IMR-90 (cell line): ENCODE data around the gene OR5L2. TPM values are rescaled to one million over a fixed set of nuclear protein-coding genes. Genes with fewer than 3 reads are reported as not detected.

Experiments
- ATAC-seq: fragments of 200-7000 bp; cut with Tn5 transposase; 2 replicates; pipeline ENCODE4 v1.9.1; 2020; ENCODE audit warnings: low read depth, mild to moderate bottlenecking, moderate library complexity
- BruUV-seq: library from RNA; stranded (reverse); fragments of 400-500 nt; replicated peaks from 2 replicates; lab custom pipeline; 2021; lab: Mats Ljungman, UMichigan
- CTCF ChIA-PET: fragments of 300-600 bp; formaldehyde crosslinking; extraction: SDS; loops from one replicate; lab custom pipeline; 2021; ENCODE audit warnings: antibody characterized with exemption; lab: Yijun Ruan, JAX
- POLR2A ChIA-PET: fragments of 300-600 bp; sonication (Branson Sonifier 250); formaldehyde crosslinking; loops from one replicate; lab custom pipeline; 2022; ENCODE audit warnings: antibody characterized with exemption; ENCODE audit not compliant: unreplicated experiment; lab: Charles Lee
- DNase-seq: peaks from one replicate; pipeline ENCODE4 v3.0.0; 2013
- H2AFZ ChIP-seq: replicated peaks from 2 replicates; pipeline ENCODE3; 2013; ENCODE audit warnings: low read length, mild to moderate bottlenecking; ENCODE audit not compliant: poor library complexity
- H2AK5ac ChIP-seq: 2 replicates; pipeline ENCODE4 v1.6.1; 2013; ENCODE audit warnings: low read depth, low read length, inconsistent platforms
- H2AK9ac ChIP-seq: replicated peaks from 2 replicates; pipeline ENCODE3; 2013; ENCODE audit warnings: mild to moderate bottlenecking, low read depth, low read length, moderate library complexity; ENCODE audit not compliant: poor library complexity
- H2BK120ac ChIP-seq: 2 replicates; pipeline ENCODE4 v1.6.1; 2013; ENCODE audit warnings: low read depth, low read length, inconsistent platforms
- H2BK15ac ChIP-seq: 3 replicates; pipeline ENCODE4 v1.6.1; 2013; ENCODE audit warnings: low read depth, low read length, inconsistent platforms
- H2BK20ac ChIP-seq: 2 replicates; pipeline ENCODE4 v1.6.1; 2013; ENCODE audit warnings: low read depth, mild to moderate bottlenecking, inconsistent platforms, low read length, moderate library complexity
- H2BK5ac ChIP-seq: 2 replicates; pipeline ENCODE4 v1.6.1; 2013; ENCODE audit warnings: mild to moderate bottlenecking, low read depth, low read length, inconsistent platforms; ENCODE audit not compliant: poor library complexity, severe bottlenecking
- H3K14ac ChIP-seq: replicated peaks from 2 replicates; pipeline ENCODE4 v1.6.1; 2013; ENCODE audit warnings: low read depth, low read length, inconsistent platforms
- H3K18ac ChIP-seq: 2 replicates; pipeline ENCODE4 v1.6.1; 2013; ENCODE audit warnings: low read depth, low read length, control low read depth
- H3K23ac ChIP-seq: 2 replicates; pipeline ENCODE4 v1.6.1; 2013; ENCODE audit warnings: low read depth, low read length, inconsistent platforms
- H3K27ac ChIP-seq: 2 replicates; pipeline ENCODE4 v1.5.1; 2013; ENCODE audit warnings: mild to moderate bottlenecking, control low read depth, low read length; ENCODE audit not compliant: insufficient read depth
- H3K27me3 ChIP-seq: 2 replicates; pipeline ENCODE4 v1.6.1; 2013; ENCODE audit warnings: low read length; ENCODE audit not compliant: control insufficient read depth, insufficient read depth
- H3K36me3 ChIP-seq: 2 replicates; pipeline ENCODE4 v1.6.1; 2013; ENCODE audit warnings: low read length, mixed read lengths; ENCODE audit not compliant: control insufficient read depth, insufficient read depth
- H3K4ac ChIP-seq: 2 replicates; pipeline ENCODE4 v1.6.1; 2013; ENCODE audit warnings: low read depth, low read length, inconsistent platforms
- H3K4me1 ChIP-seq: 2 replicates; pipeline ENCODE4 v1.6.1; 2013; ENCODE audit warnings: low read length, mixed read lengths; ENCODE audit not compliant: control insufficient read depth, insufficient read depth
- H3K4me2 ChIP-seq: 2 replicates; pipeline ENCODE4 v1.6.1; 2013; ENCODE audit warnings: low read depth, mild to moderate bottlenecking, control low read depth, low read length, moderate library complexity
- H3K4me3 ChIP-seq: 2 replicates; pipeline ENCODE4 v1.5.1; 2013; ENCODE audit warnings: low read depth, mild to moderate bottlenecking, control low read depth, low read length, moderate library complexity; ENCODE audit not compliant: insufficient read depth
- H3K56ac ChIP-seq: 2 replicates; pipeline ENCODE4 v1.6.1; 2013; ENCODE audit warnings: low read length, inconsistent platforms; ENCODE audit not compliant: insufficient read depth; ENCODE audit errors: extremely low read depth
- H3K79me1 ChIP-seq, 2 experiments: 2 replicates each; pipeline ENCODE4 v1.6.1; 2013; ENCODE audit warnings: low read length in 2 of 2, inconsistent platforms in 1 of 2, low read depth in 1 of 2
- H3K9ac ChIP-seq: 2 replicates; pipeline ENCODE4 v1.6.1; 2013; ENCODE audit warnings: low read depth, low read length, control low read depth
- H3K9me1 ChIP-seq: 2 replicates; pipeline ENCODE4 v1.6.1; 2013; ENCODE audit warnings: low read length, inconsistent platforms; ENCODE audit not compliant: insufficient read depth
- H3K9me3 ChIP-seq: 2 replicates; pipeline ENCODE4 v1.6.1; 2013; ENCODE audit warnings: low read length; ENCODE audit not compliant: control insufficient read depth, insufficient read depth
- H4K20me1 ChIP-seq: 2 replicates; pipeline ENCODE4 v1.6.1; 2013; ENCODE audit warnings: low read length, inconsistent platforms; ENCODE audit not compliant: insufficient read depth
- H4K5ac ChIP-seq: 2 replicates; pipeline ENCODE4 v1.6.1; 2013; ENCODE audit warnings: mild to moderate bottlenecking, low read depth, low read length, control low read depth
- H4K8ac ChIP-seq, 2 experiments: 2 replicates each; pipeline ENCODE4 v1.6.1; 2013; ENCODE audit warnings: low read depth in 2 of 2, low read length in 2 of 2, control low read depth in 1 of 2, inconsistent platforms in 1 of 2
- H4K91ac ChIP-seq: 2 replicates; pipeline ENCODE4 v1.6.1; 2013; ENCODE audit warnings: low read depth, low read length, inconsistent platforms; ENCODE audit not compliant: insufficient read depth
- MXI1 ChIP-seq: IDR thresholded peaks from 2 replicates; pipeline ENCODE4 v1.6.1; 2012; ENCODE audit warnings: low read depth, mild to moderate bottlenecking, low read length, moderate library complexity, borderline replicate concordance
- NFE2L2 ChIP-seq: fragments of 150-350 bp; IDR thresholded peaks from 2 replicates; pipeline ENCODE4 v1.6.1; 2016; ENCODE audit warnings: low read depth, mild to moderate bottlenecking, low read length
- POLR2A ChIP-seq: IDR thresholded peaks from 2 replicates; pipeline ENCODE4 v1.6.1; 2012; ENCODE audit warnings: mild to moderate bottlenecking, low read depth, low read length
- RAD21 ChIP-seq: IDR thresholded peaks from 2 replicates; pipeline ENCODE4 v1.6.1; 2012; ENCODE audit warnings: low read length, improper control_type of control experiment
- RCOR1 ChIP-seq: IDR thresholded peaks from 2 replicates; pipeline ENCODE4 v1.6.1; 2012; ENCODE audit warnings: mild to moderate bottlenecking, low read length, improper control_type of control experiment; ENCODE audit not compliant: insufficient replicate concordance
- RFX5 ChIP-seq: IDR thresholded peaks from 2 replicates; pipeline ENCODE4 v1.8.0; 2012; ENCODE audit warnings: low read depth, mild to moderate bottlenecking, low read length, moderate library complexity
- SMC3 ChIP-seq: fragments of 150-350 bp; IDR thresholded peaks from 2 replicates; pipeline ENCODE4 v1.6.1; 2016; ENCODE audit warnings: low read depth, mild to moderate bottlenecking, antibody characterized with exemption, low read length, moderate library complexity
- WGBS, 2 experiments: methylation state at CpG; one replicate each; pipeline versions ENCODE4 v1.1.5 to v1.1.7; 2013; ENCODE audit warnings: missing lambda C conversion rate in 2 of 2; ENCODE audit not compliant: insufficient read length in 1 of 2; ENCODE audit errors: extremely low coverage in 2 of 2; 5-methylcytosine and 5-hydroxymethylcytosine counted together
- dilution Hi-C: fragments of 300-500 bp; cut with HindIII; formaldehyde crosslinking; loops from one replicate; pipeline ENCODE4 v1.14.3; 2018; ENCODE audit warnings: low sequenced_read_pairs; ENCODE audit not compliant: unreplicated experiment
- in situ Hi-C: fragments of 300-500 bp; cut with MboI; formaldehyde crosslinking; loops from 3 replicates; pipeline ENCODE4 v1.14.3; 2019; ENCODE audit warnings: low sequenced_read_pairs, inconsistent platforms, mixed read lengths
- intact Hi-C: fragments of 100-400 bp; cut with micrococcal nuclease; formaldehyde crosslinking; loops from 2 replicates; pipeline ENCODE4 v1.10.0; 2022
- polyA plus RNA-seq, 3 experiments: library from polyadenylated mRNA; depleted of rRNA; stranded (reverse); fragments of >200 nt; gene quantifications; 2 replicates each; pipeline ENCODE4 v1.2.3, GENCODE V29; 2012; ENCODE audit warnings: low replicate concordance in 1 of 3
- total RNA-seq: library from RNA; depleted of rRNA; stranded (reverse); fragments of >200 nt; gene quantifications from 2 replicates; pipeline ENCODE4 v1.2.3, GENCODE V29; 2012
- TF ChIP-seq, protein P1 (sequence below): fragments of 150-350 bp; IDR thresholded peaks from 2 replicates; pipeline ENCODE4 v1.6.1; 2017; ENCODE audit warnings: mild to moderate bottlenecking, antibody characterized with exemption, low read length, low read depth

The OR5L2 gene
- total and polyA plus RNA-seq, 2 of the 4 experiments (the other 2 are of a cell fraction): not detected

DNA sequence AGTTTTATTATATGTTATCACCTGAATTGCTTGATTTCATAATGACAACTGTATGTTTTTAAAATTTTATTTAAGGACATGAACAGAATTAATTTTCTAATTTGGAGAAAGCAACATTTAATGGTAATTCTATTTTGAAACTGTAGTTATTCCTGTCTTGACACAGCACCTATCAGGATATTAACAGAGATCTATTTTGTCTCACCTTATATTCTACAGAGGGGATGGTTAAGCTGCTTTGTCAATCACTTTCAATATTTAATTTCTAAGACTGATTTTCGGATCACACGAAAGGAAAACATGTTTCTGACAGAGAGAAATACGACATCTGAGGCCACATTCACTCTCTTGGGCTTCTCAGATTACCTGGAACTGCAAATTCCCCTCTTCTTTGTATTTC, 11.4 kb downstream of the OR5L2 start, which contains the start of gene OR5D16:
Gene OR5D16, plus strand, starts transcription at position 301 of the 400 bp plus-strand sequence. Its CDS starts 0 bp downstream, at position 301.
- no peak within 1 kb of the TSS for H2AK9ac ChIP-seq
- H3K4me3 ChIP-seq: no peak within 1 kb of the TSS
- no peak within 1 kb of the TSS for H3K4me2 ChIP-seq
- no peak within 1 kb of the TSS for H2AFZ ChIP-seq
- no peak within 1 kb of the TSS for H3K56ac ChIP-seq
- no peak within 1 kb of the TSS for H3K23ac ChIP-seq
- no CpG with 5 or more reads among the region's 3 CpGs for WGBS, 2 experiments
- ChIA-PET POLR2A (no interaction called here), CTCF (no interaction called here)
- H3K9ac ChIP-seq: no peak within 1 kb of the TSS
- dilution Hi-C loops: no loop called here
- no peak within 1 kb of the TSS for H2AK5ac ChIP-seq
- no peaks in the 10 kb centered on the region for H3K4me1 ChIP-seq
- intact Hi-C loops: no loop called here
- H4K20me1 ChIP-seq: no peaks in the 10 kb centered on the region
- no peak within 1 kb of the TSS for H4K91ac ChIP-seq
- H3K79me1 ChIP-seq: no peaks in the 10 kb centered on the region
- ATAC-seq: no peak
- no peaks in the 10 kb centered on the region for H3K9me1 ChIP-seq
- no peak within 1 kb of the TSS for H2BK120ac ChIP-seq
- in situ Hi-C loops: no loop called here
- no peak for DNase-seq
- H4K5ac ChIP-seq: no peak within 1 kb of the TSS
- H3K14ac ChIP-seq: no peak within 1 kb of the TSS
- no peak for TF ChIP-seq RCOR1
- no peak for TF ChIP-seq POLR2A
- TF ChIP-seq SMC3: no peak
- TF ChIP-seq MXI1: no peak
- TF ChIP-seq, protein P1, sequence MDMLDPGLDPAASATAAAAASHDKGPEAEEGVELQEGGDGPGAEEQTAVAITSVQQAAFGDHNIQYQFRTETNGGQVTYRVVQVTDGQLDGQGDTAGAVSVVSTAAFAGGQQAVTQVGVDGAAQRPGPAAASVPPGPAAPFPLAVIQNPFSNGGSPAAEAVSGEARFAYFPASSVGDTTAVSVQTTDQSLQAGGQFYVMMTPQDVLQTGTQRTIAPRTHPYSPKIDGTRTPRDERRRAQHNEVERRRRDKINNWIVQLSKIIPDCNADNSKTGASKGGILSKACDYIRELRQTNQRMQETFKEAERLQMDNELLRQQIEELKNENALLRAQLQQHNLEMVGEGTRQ: no peak
- no peak for TF ChIP-seq RFX5
- no peak for TF ChIP-seq NFE2L2
- no peak for TF ChIP-seq RAD21
- H3K27me3 ChIP-seq: no peaks in the 10 kb centered on the region
- H4K8ac ChIP-seq: no peak within 1 kb of the TSS
- H3K36me3 ChIP-seq: no peaks in the 10 kb centered on the region
- H3K9me3 ChIP-seq: 0 out of 2 replicates have a peak, but pooled peaks cover 6% of the 10 kb centered on the region
- no TSS peak for BruUV-seq
- no peak within 1 kb of the TSS for H3K27ac ChIP-seq
- H2BK5ac ChIP-seq: no peak within 1 kb of the TSS
- H2BK15ac ChIP-seq: no peak within 1 kb of the TSS
- no peak within 1 kb of the TSS for H3K18ac ChIP-seq
- no peak within 1 kb of the TSS for H2BK20ac ChIP-seq
- H3K4ac ChIP-seq: no peak within 1 kb of the TSS
